OCI-LY7 (cell line): Measurements from ENCODE around the gene CADM4. TPM values are rescaled to one million over a fixed set of nuclear protein-coding genes. Genes with fewer than 3 reads are reported as not detected.
A peak's percentile ranks its signal among the peaks of the same experiment; 100 is the strongest.

Experiments
- BruUV-seq: library from RNA; stranded (reverse); fragments of 400-500 nt; replicated peaks from 2 replicates; lab custom pipeline; 2021; lab: Mats Ljungman, UMichigan
- CTCF ChIA-PET: fragments of 300-600 bp; sonication (Branson Sonifier 250); formaldehyde crosslinking; loops from one replicate; lab custom pipeline; 2022; ENCODE audit warnings: antibody characterized with exemption; ENCODE audit not compliant: unreplicated experiment; lab: Charles Lee
- POLR2A ChIA-PET: fragments of 300-600 bp; sonication (Branson Sonifier 250); formaldehyde crosslinking; loops from one replicate; lab custom pipeline; 2022; ENCODE audit warnings: antibody characterized with exemption; lab: Charles Lee
- DNase-seq: peaks from one replicate; pipeline ENCODE4 v3.0.0-alpha.2; 2015; ENCODE audit warnings: low spot score
- H2AFZ ChIP-seq: fragments of 200-600 bp; sonication (generic), shearing (Covaris generic); 2 replicates; pipeline ENCODE4 v1.6.1; 2014; ENCODE audit warnings: mild to moderate bottlenecking, antibody characterized with exemption, low read length, moderate library complexity
- H3K27ac ChIP-seq: fragments of 200-600 bp; sonication (generic); 2 replicates; pipeline ENCODE4 v1.5.1; 2014; ENCODE audit warnings: mixed run types, low read depth, mild to moderate bottlenecking, moderate library complexity, low read length, inconsistent platforms; ENCODE audit not compliant: poor library complexity, severe bottlenecking
- H3K36me3 ChIP-seq: fragments of 200-600 bp; sonication (generic); 2 replicates; pipeline ENCODE4 v1.6.1; 2014; ENCODE audit warnings: mild to moderate bottlenecking, antibody characterized with exemption, low read length, moderate library complexity, mixed read lengths; ENCODE audit not compliant: insufficient read depth
- H3K4me1 ChIP-seq: fragments of 200-600 bp; sonication (generic); 2 replicates; pipeline ENCODE4 v1.5.1; 2014; ENCODE audit warnings: mild to moderate bottlenecking, low read length; ENCODE audit not compliant: insufficient read depth, poor library complexity, severe bottlenecking
- H3K4me2 ChIP-seq: fragments of 200-600 bp; sonication (generic); 2 replicates; pipeline ENCODE4 v1.6.1; 2014; ENCODE audit warnings: mild to moderate bottlenecking, low read length
- H3K4me3 ChIP-seq: fragments of 200-600 bp; sonication (generic); 2 replicates; pipeline ENCODE4 v1.5.1; 2014; ENCODE audit warnings: mild to moderate bottlenecking, low read depth, low read length; ENCODE audit not compliant: poor library complexity, severe bottlenecking
- H3K79me2 ChIP-seq: fragments of 200-600 bp; sonication (generic); 2 replicates; pipeline ENCODE4 v1.6.1; 2016; ENCODE audit warnings: low read depth, mild to moderate bottlenecking, low read length, moderate library complexity, mixed read lengths; ENCODE audit not compliant: insufficient read depth
- H3K9me2 ChIP-seq: fragments of 200-600 bp; sonication (generic); 2 replicates; pipeline ENCODE4 v1.6.1; 2016; ENCODE audit warnings: mild to moderate bottlenecking, low read length, mixed read lengths; ENCODE audit not compliant: insufficient read depth
- H3K9me3 ChIP-seq: fragments of 200-600 bp; sonication (generic); 2 replicates; pipeline ENCODE4 v1.6.1; 2014; ENCODE audit warnings: mild to moderate bottlenecking, mixed run types, low read length, mixed read lengths
- H4K20me1 ChIP-seq: fragments of 200-600 bp; sonication (generic); 2 replicates; pipeline ENCODE4 v1.6.1; 2014; ENCODE audit warnings: mild to moderate bottlenecking, antibody characterized with exemption, low read length, moderate library complexity, mixed read lengths; ENCODE audit not compliant: insufficient read depth
- CTCF ChIP-seq: fragments of 200-600 bp; sonication (generic); conservative IDR thresholded peaks from 2 replicates; pipeline ENCODE4 v1.5.1; 2014; ENCODE audit warnings: mild to moderate bottlenecking, antibody characterized with exemption, low read length, moderate library complexity, mixed read lengths
- EZH2phosphoT487 ChIP-seq: fragments of 200-600 bp; sonication (generic); IDR thresholded peaks from 2 replicates; pipeline ENCODE4 v1.6.1; 2018; ENCODE audit warnings: low read depth, borderline replicate concordance, mild to moderate bottlenecking, mixed run types, antibody characterized with exemption, low read length, moderate library complexity, mixed read lengths
- intact Hi-C: fragments of 100-400 bp; cut with micrococcal nuclease; formaldehyde crosslinking; loops from one replicate; pipeline ENCODE4 v1.10.0; 2022; ENCODE audit not compliant: unreplicated experiment
- total RNA-seq, 2 experiments: library from RNA; depleted of rRNA in 1 of 2; stranded (reverse); fragments of >200 nt in 1 of 2; shearing (Covaris generic) in 1 of 2; gene quantifications; 2 replicates each; pipeline ENCODE4 v1.2.3, GENCODE V29; 2014 to 2022

CADM4 gene
- total RNA-seq, 2 experiments from 2014 or later = not detected

- no TSS peak for BruUV-seq
- TF ChIP-seq EZH2phosphoT487 (no peak), CTCF (no peak)
- CTCF ChIA-PET = no interaction called here
- Histone ChIP-seq H4K20me1 (no peaks in the 10 kb centered on the region; the same call in 1 of the 2 replicates), H3K4me1 (peaks cover 13% of the 10 kb centered on the region), H3K27ac (peak overlapping the region; percentile 12), H3K4me2 (peak overlapping the region; percentile 94), H3K4me3 (peak overlapping the region; percentile 86), H3K9me3 (no peaks in the 10 kb centered on the region), H3K36me3 (peaks cover 53% of the 10 kb centered on the region), H3K9me2 (no peaks in the 10 kb centered on the region), H2AFZ (no peak overlapping the region), H3K79me2 (peaks cover 33% of the 10 kb centered on the region)
- POLR2A ChIA-PET = interaction anchor here (0.6 to 2.2 kb wide), 2 partner anchors 23 to 189 kb away, joined by 3 to 8 read pairs; partner anchors contain the start of gene XRCC1
- DNase-seq = no peak
- intact Hi-C loops = loop anchor here (2.0 to 10.0 kb wide), 3 partner anchors 63 to 187 kb away; partner anchors contain the start of gene ZNF575
Measured at GRCh38 chr19:43597876-43598275, 41.8 kb downstream of the CADM4 start.

GRCh38 chr19:43596842-43597461 lies 42.7 kb downstream of the CADM4 start:
- no peaks in the 10 kb centered on the region for H3K9me2 ChIP-seq
- no peaks in the 10 kb centered on the region; the same call in 1 of the 2 replicates for H4K20me1 ChIP-seq
- peaks cover 33% of the 10 kb centered on the region for H3K79me2 ChIP-seq
- H2AFZ ChIP-seq = peak overlapping the region; percentile 56
- TF ChIP-seq CTCF (no peak), EZH2phosphoT487 (no peak)
- peak overlapping the region; percentile 77 for H3K27ac ChIP-seq
- peaks cover 44% of the 10 kb centered on the region for H3K36me3 ChIP-seq
- peak overlapping the region; percentile 86 for H3K4me3 ChIP-seq
- H3K4me2 ChIP-seq = peak overlapping the region; percentile 94
- CTCF ChIA-PET = no interaction called here
- POLR2A ChIA-PET = interaction anchor here (0.5 to 2.2 kb wide), 2 partner anchors 22 kb away, joined by 8 to 9 read pairs; partner anchors contain the start of gene XRCC1
- H3K4me1 ChIP-seq = peaks cover 13% of the 10 kb centered on the region
- DNase-seq = peak; percentile 27
- no peaks in the 10 kb centered on the region for H3K9me3 ChIP-seq
- no TSS peak for BruUV-seq
- intact Hi-C loops = loop anchor here (1.0 to 10.0 kb wide), 4 partner anchors 22 to 188 kb away; partner anchors contain the start of genes PINLYP, XRCC1 and ZNF575
